NB4 (cell line): ENCODE results near the gene RPL5.

Experiments
- DNase-seq: peaks from one replicate; pipeline ENCODE4 v3.0.0; 2010; ENCODE audit warnings: low read depth
- H3K4me3 ChIP-seq: one replicate; pipeline ENCODE4 v1.5.1; 2011; ENCODE audit warnings: mild to moderate bottlenecking, low read depth, low read length, moderate library complexity
- CTCF ChIP-seq: IDR thresholded peaks from one replicate; pipeline ENCODE4 v1.5.1; 2012; ENCODE audit warnings: low read depth, low read length
- MAX ChIP-seq: IDR thresholded peaks from 2 replicates; pipeline ENCODE4 v1.6.1; 2011; ENCODE audit warnings: low read depth, low read length
- MYC ChIP-seq: IDR thresholded peaks from 2 replicates; pipeline ENCODE4 v1.6.1; 2011; ENCODE audit warnings: low read depth, low read length
- POLR2A ChIP-seq: IDR thresholded peaks from 2 replicates; pipeline ENCODE4 v1.6.1; 2011; ENCODE audit warnings: mild to moderate bottlenecking; ENCODE audit not compliant: insufficient read length; ENCODE audit errors: extremely low read depth

RPL5 gene

GRCh38 chr1:92831762-92832536, at the start of gene RPL5:
Gene RPL5, plus strand, starts transcription at chr1:92832040. Its CDS starts 75 bp downstream, at chr1:92832115.
- peak; percentile 96 for DNase-seq
- peak within 1 kb of the TSS; percentile 98 for H3K4me3 ChIP-seq
- TF ChIP-seq MAX (peak; percentile 83), CTCF (peak; percentile 86), POLR2A (peak; percentile 100), MYC (peak; percentile 97)

- peak overlapping the region; percentile 78 for H3K4me3 ChIP-seq
- DNase-seq: peak; percentile 11
Measured at GRCh38 chr1:92783550-92783949, 48.3 kb upstream of the RPL5 start.

- peak; percentile 51 for DNase-seq
- peak overlapping the region; percentile 78 for H3K4me3 ChIP-seq
- TF ChIP-seq MAX: no peak
Measured at GRCh38 chr1:92784021-92784638, 47.7 kb upstream of the RPL5 start.

- peak; percentile 99 for DNase-seq
- TF ChIP-seq MAX (peak; percentile 91), POLR2A (peak; percentile 51), CTCF (no peak), MYC (peak; percentile 88; the same call in 1 of the 2 replicates)
- H3K4me3 ChIP-seq: peak within 1 kb of the TSS; percentile 78
Measured at GRCh38 chr1:92784639-92785500, 47.0 kb upstream of the RPL5 start, which contains the start of gene EVI5. Gene EVI5, minus strand, starts transcription at chr1:92785108. Its CDS starts 48,562 bp downstream, at chr1:92736546.

GRCh38 chr1:92786111-92786901, 45.5 kb upstream of the RPL5 start:
- TF ChIP-seq CTCF (no peak), POLR2A (no peak), MAX (no peak), MYC (no peak)
- peak; percentile 41 for DNase-seq
- peak overlapping the region; percentile 63 for H3K4me3 ChIP-seq

- no peak overlapping the region for H3K4me3 ChIP-seq
- DNase-seq: no peak
- no peak for TF ChIP-seq CTCF
- TF ChIP-seq MYC: no peak
- no peak for TF ChIP-seq MAX
- TF ChIP-seq POLR2A: no peak
Measured at GRCh38 chr1:92790081-92790480, 41.8 kb upstream of the RPL5 start.
